ENCODE data around the gene URAD. TPM values are rescaled to one million over a fixed set of nuclear protein-coding genes. Genes with fewer than 3 reads are reported as not detected.

The URAD gene
- total RNA-seq, 2 experiments from 2014 or later = not detected

Small RNAs within 50 kb of the gene (small RNA-seq; reads per million reads assigned to genes)
- gene ATP5F1EP2 (0.26 reads per million), gene RN7SL272P (not detected)

Other genes starting within 250 kb of the URAD start
- gene GSX1, start 196.2 kb downstream of the URAD start, total RNA-seq (2014; rRNA removed; shearing (Covaris generic)) = not detected in 2 replicates
- not detected in 2 replicates for gene GSX1, start 196.2 kb downstream of the URAD start, total RNA-seq (2022)
- gene PDX1, start 68.7 kb downstream of the URAD start, total RNA-seq (2014; rRNA removed; shearing (Covaris generic)) = not detected in 2 replicates
- gene PDX1, start 68.7 kb downstream of the URAD start, total RNA-seq (2022) = not detected in 2 replicates
- gene CDX2, start 19.4 kb downstream of the URAD start, total RNA-seq (2014; rRNA removed; shearing (Covaris generic)) = not detected in 2 replicates
- gene CDX2, start 19.4 kb downstream of the URAD start, total RNA-seq (2022) = not detected in 2 replicates
- gene FLT3, start 111.9 kb upstream of the URAD start, total RNA-seq (2014; rRNA removed; shearing (Covaris generic)) = not detected in 2 replicates
- gene FLT3, start 111.9 kb upstream of the URAD start, total RNA-seq (2022) = not detected in 2 replicates
- gene PAN3, start 149.9 kb upstream of the URAD start, total RNA-seq (2014; rRNA removed; shearing (Covaris generic)) = 18.4 and 20.4 TPM in 2 replicates
- 54.8 and 61.0 TPM in 2 replicates for gene PAN3, start 149.9 kb upstream of the URAD start, total RNA-seq (2022)

Data from OCI-LY7 (cell line).